ENCODE data around the gene PERCC1.

GRCh38 chr16:1389762-1390161 is 41.1 kb upstream of the PERCC1 start:
- TF ChIP-seq POLR2AphosphoS5 (IDR thresholded peaks at IDR 0.05) (no peak), POLR2A (IDR thresholded peaks at IDR 0.05) (no peak), CTCF (IDR thresholded peaks at IDR 0.05) (no peak), EP300 (IDR thresholded peaks at IDR 0.05) (no peak)
